Fibroblast of skin of left quadriceps (primary cell): ENCODE measurements around the gene CDH10.
A peak's percentile ranks its signal among the peaks of the same experiment; 100 is the strongest.

Source experiments
- DNase-seq, 2 experiments: peaks; one replicate each; pipeline ENCODE4 v3.0.0-alpha.2; 2013; ENCODE audit warnings: low read depth in 2 of 2

CDH10 gene

GRCh38 chr5:24644761-24645160 is at the start of gene CDH10:
Gene CDH10 (minus strand): TSS chr5:24644978. CDS start chr5:24593490, 51,488 bp downstream.
- DNase-seq, result peak in 1 of 2 experiments; percentile 11

- no peak for DNase-seq
These were observed 48.8 kb upstream of the CDH10 start for GRCh38 chr5:24693609-24694008.

GRCh38 chr5:24691074-24691473 is 46.3 kb upstream of the CDH10 start:
- no peak for DNase-seq

GRCh38 chr5:24681106-24681505 is 36.3 kb upstream of the CDH10 start:
- DNase-seq, result no peak

- DNase-seq, result no peak
These were observed 23.3 kb upstream of the CDH10 start for GRCh38 chr5:24668050-24668449.

GRCh38 chr5:24649531-24649930 is 4.8 kb upstream of the CDH10 start:
- DNase-seq, result no peak

GRCh38 chr5:24646915-24647314 is 2.1 kb upstream of the CDH10 start:
- DNase-seq, result no peak

- DNase-seq, result no peak
These were observed 705 bp upstream of the CDH10 start for GRCh38 chr5:24645483-24645882.

GRCh38 chr5:24643880-24644279 is 898 bp downstream of the CDH10 start:
- no peak for DNase-seq

- no peak for DNase-seq
These were observed 1.6 kb downstream of the CDH10 start for GRCh38 chr5:24643156-24643555.

- DNase-seq, result no peak
These were observed 2.8 kb downstream of the CDH10 start for GRCh38 chr5:24642022-24642421.

- no peak for DNase-seq
These were observed 9.6 kb downstream of the CDH10 start for GRCh38 chr5:24635209-24635608.

- DNase-seq, result peak in 1 of 2 experiments; percentile 17
These were observed 11.0 kb downstream of the CDH10 start for GRCh38 chr5:24633715-24634325.

- no peak for DNase-seq
These were observed 12.4 kb downstream of the CDH10 start for GRCh38 chr5:24632353-24632752.

GRCh38 chr5:24630918-24631317 is 13.9 kb downstream of the CDH10 start:
- DNase-seq, result no peak

- DNase-seq, result no peak
These were observed 15.0 kb downstream of the CDH10 start for GRCh38 chr5:24629798-24630197.

GRCh38 chr5:24624872-24625271 is 19.9 kb downstream of the CDH10 start:
- DNase-seq, result no peak

GRCh38 chr5:24623624-24624023 is 21.2 kb downstream of the CDH10 start:
- peak in 1 of 2 experiments; percentile 10 for DNase-seq

- peak; percentile 46 to 57 for DNase-seq
These were observed 21.7 kb downstream of the CDH10 start for GRCh38 chr5:24623031-24623430.

GRCh38 chr5:24621792-24622191 is 23.0 kb downstream of the CDH10 start:
- DNase-seq, result peak in 1 of 2 experiments; percentile 34

- DNase-seq, result no peak
These were observed 28.2 kb downstream of the CDH10 start for GRCh38 chr5:24616566-24616965.

GRCh38 chr5:24615159-24615558 is 29.6 kb downstream of the CDH10 start:
- no peak for DNase-seq

- DNase-seq, result no peak
These were observed 35.1 kb downstream of the CDH10 start for GRCh38 chr5:24609706-24610105.

GRCh38 chr5:24606971-24607370 is 37.8 kb downstream of the CDH10 start:
- no peak for DNase-seq
